Keratinocyte (primary cell): ENCODE data around the gene PRIMPOL. TPM values are rescaled to one million over a fixed set of nuclear protein-coding genes. Genes with fewer than 3 reads are reported as not detected.

ENCODE experiments used
- DNase-seq: peaks from one replicate; pipeline ENCODE4 v3.0.0-alpha.2; 2011; ENCODE audit warnings: low read depth, missing footprints, low spot score
- FAIRE-seq: peaks from 2 replicates; lab custom pipeline; 2011; peaks lifted over from hg19 to GRCh38; lab: Jason Lieb, UNC
- H2AFZ ChIP-seq: 2 replicates; pipeline ENCODE4 v1.6.0; 2012; ENCODE audit warnings: low read length, control low read depth, inconsistent platforms; ENCODE audit not compliant: control insufficient read depth
- H3K27ac ChIP-seq: 2 replicates; pipeline ENCODE4 v1.5.1; 2011; ENCODE audit warnings: low read length; ENCODE audit not compliant: control insufficient read depth, insufficient read depth
- H3K27me3 ChIP-seq: 3 replicates; pipeline ENCODE4 v1.6.0; 2011; ENCODE audit warnings: low read length; ENCODE audit not compliant: control insufficient read depth, insufficient read depth; ENCODE audit errors: extremely low read depth
- H3K36me3 ChIP-seq, 2 experiments: 2 replicates in 1 of 2; 3 replicates in 1 of 2; pipeline ENCODE4 v1.5.1; 2011; ENCODE audit warnings: low read length in 2 of 2, mild to moderate bottlenecking in 1 of 2; ENCODE audit not compliant: control insufficient read depth in 2 of 2, insufficient read depth in 2 of 2; ENCODE audit errors: extremely low read depth in 1 of 2
- H3K4me1 ChIP-seq: 3 replicates; pipeline ENCODE4 v1.5.1; 2011; ENCODE audit warnings: low read length; ENCODE audit not compliant: control insufficient read depth, insufficient read depth; ENCODE audit errors: extremely low read depth
- H3K4me2 ChIP-seq: 3 replicates; pipeline ENCODE4 v1.6.0; 2011; ENCODE audit warnings: low read depth, low read length; ENCODE audit not compliant: control insufficient read depth, insufficient read depth; ENCODE audit errors: extremely low read depth
- H3K4me3 ChIP-seq, 3 experiments: fragments of 200-600 bp in 1 of 3; sonication (generic) in 1 of 3; 2 replicates in 2 of 3; 3 replicates in 1 of 3; pipeline ENCODE4 v1.5.1; 2011 to 2016; ENCODE audit warnings: low read length in 3 of 3, mild to moderate bottlenecking in 3 of 3, control low read depth in 2 of 3, inconsistent platforms in 1 of 3, low read depth in 1 of 3, mixed read lengths in 1 of 3, mixed run types in 1 of 3, moderate library complexity in 1 of 3; ENCODE audit not compliant: control insufficient read depth in 2 of 3, insufficient read depth in 2 of 3; ENCODE audit errors: extremely low read depth in 1 of 3
- H3K79me2 ChIP-seq: 2 replicates; pipeline ENCODE4 v1.6.0; 2012; ENCODE audit warnings: low read length; ENCODE audit not compliant: control insufficient read depth, insufficient read depth
- H3K9ac ChIP-seq: 3 replicates; pipeline ENCODE4 v1.6.0; 2011; ENCODE audit warnings: low read length; ENCODE audit not compliant: control insufficient read depth, insufficient read depth; ENCODE audit errors: extremely low read depth
- H3K9me1 ChIP-seq: 3 replicates; pipeline ENCODE4 v1.6.0; 2011; ENCODE audit warnings: low read length; ENCODE audit not compliant: control insufficient read depth, insufficient read depth; ENCODE audit errors: extremely low read depth
- H3K9me3 ChIP-seq: 2 replicates; pipeline ENCODE4 v1.5.1; 2012; ENCODE audit warnings: low read depth, low read length; ENCODE audit not compliant: control insufficient read depth
- H4K20me1 ChIP-seq: 3 replicates; pipeline ENCODE4 v1.6.0; 2011; ENCODE audit warnings: low read length; ENCODE audit not compliant: control insufficient read depth, insufficient read depth; ENCODE audit errors: extremely low read depth
- CTCF ChIP-seq, 3 experiments: IDR thresholded peaks in 1 of 3; conservative IDR thresholded peaks in 1 of 3; optimal IDR thresholded peaks in 1 of 3; 2 replicates in 2 of 3; 3 replicates in 1 of 3; pipeline versions ENCODE3 to v1.5.1; 2011; ENCODE audit warnings: low read length in 3 of 3, mild to moderate bottlenecking in 3 of 3, moderate library complexity in 2 of 3, control low read depth in 1 of 3, inconsistent platforms in 1 of 3; ENCODE audit not compliant: insufficient read depth in 2 of 3; ENCODE audit errors: extremely low read depth in 1 of 3
- EZH2 ChIP-seq: IDR thresholded peaks from one replicate; pipeline ENCODE4 v1.6.1; 2012; ENCODE audit warnings: inconsistent platforms, mild to moderate bottlenecking, low read length, moderate library complexity
- dilution Hi-C: fragments of 300-500 bp; cut with MboI; formaldehyde crosslinking; loops from one replicate; pipeline ENCODE4 v1.7.0; 2020; ENCODE audit warnings: low sequenced_read_pairs; ENCODE audit not compliant: extremely low pct_ligation_motif_present
- polyA plus RNA-seq, 5 experiments: library from polyadenylated mRNA; depleted of rRNA in 3 of 5; stranded (reverse) in 3 of 5; stranded (forward) in 1 of 5; unstranded in 1 of 5; fragments of >200 nt; gene quantifications; 1 replicate in 1 of 5; 2 replicates in 3 of 5; 3 replicates in 1 of 5; pipeline versions ENCODE4 v1.2.1 to v1.2.3, GENCODE V29; 2011 to 2012; ENCODE audit warnings: missing spikeins in 2 of 5, low read depth in 1 of 5, low replicate concordance in 1 of 5

The PRIMPOL gene
- polyA plus RNA-seq, 1 donor (not counting 4 experiments of a cell fraction or from before 2014, with no cell fraction given) = 22.8 TPM

- Histone ChIP-seq H3K9ac (no peak overlapping the region), H3K27me3 (no peaks in the 10 kb centered on the region), H2AFZ (no peak overlapping the region), H3K4me1 (no peaks in the 10 kb centered on the region), H3K4me3 (no peak overlapping the region), H3K9me1 (no peaks in the 10 kb centered on the region), H3K4me2 (no peak overlapping the region), H4K20me1 (no peaks in the 10 kb centered on the region), H3K79me2 (peaks cover 7% of the 10 kb centered on the region), H3K36me3 (peaks cover 2 to 4% of the 10 kb centered on the region in 2 experiments), H3K9me3 (no peaks in the 10 kb centered on the region), H3K27ac (no peak overlapping the region)
- DNase-seq (no peak), FAIRE-seq (no peak)
- dilution Hi-C loops = no loop called here
- TF ChIP-seq EZH2 (no peak), CTCF (optimal IDR thresholded peaks at IDR 0.05 in 1 of 3, IDR thresholded peaks at IDR 0.05 in 1 of 3, conservative IDR thresholded peaks at IDR 0.05 in 1 of 3; ENCODE audit: extremely low read depth in 1 of 3, insufficient read depth in 2 of 3, low read length in 3 of 3) (no peak)
These were observed 66.0 kb downstream of the PRIMPOL start for GRCh38 chr4:184715526-184715925.

- Histone ChIP-seq H3K9ac (no peak overlapping the region), H3K4me1 (no peaks in the 10 kb centered on the region), H3K9me1 (no peaks in the 10 kb centered on the region), H3K27ac (no peak overlapping the region), H2AFZ (no peak overlapping the region), H3K79me2 (peaks cover 7% of the 10 kb centered on the region), H4K20me1 (no peaks in the 10 kb centered on the region), H3K9me3 (no peaks in the 10 kb centered on the region), H3K4me2 (no peak overlapping the region), H3K27me3 (no peaks in the 10 kb centered on the region), H3K4me3 (no peak overlapping the region), H3K36me3 (peaks cover 3 to 4% of the 10 kb centered on the region in 2 experiments)
- dilution Hi-C loops = no loop called here
- FAIRE-seq (no peak), DNase-seq (no peak)
- TF ChIP-seq EZH2 = no peak
- TF ChIP-seq CTCF (optimal IDR thresholded peaks at IDR 0.05 in 1 of 3, IDR thresholded peaks at IDR 0.05 in 1 of 3, conservative IDR thresholded peaks at IDR 0.05 in 1 of 3; ENCODE audit: extremely low read depth in 1 of 3, insufficient read depth in 2 of 3, low read length in 3 of 3) = no peak
These were observed 69.9 kb downstream of the PRIMPOL start for GRCh38 chr4:184719407-184719806.
